Measurements from ENCODE around the gene GAS6.

- TF ChIP-seq, protein P1, sequence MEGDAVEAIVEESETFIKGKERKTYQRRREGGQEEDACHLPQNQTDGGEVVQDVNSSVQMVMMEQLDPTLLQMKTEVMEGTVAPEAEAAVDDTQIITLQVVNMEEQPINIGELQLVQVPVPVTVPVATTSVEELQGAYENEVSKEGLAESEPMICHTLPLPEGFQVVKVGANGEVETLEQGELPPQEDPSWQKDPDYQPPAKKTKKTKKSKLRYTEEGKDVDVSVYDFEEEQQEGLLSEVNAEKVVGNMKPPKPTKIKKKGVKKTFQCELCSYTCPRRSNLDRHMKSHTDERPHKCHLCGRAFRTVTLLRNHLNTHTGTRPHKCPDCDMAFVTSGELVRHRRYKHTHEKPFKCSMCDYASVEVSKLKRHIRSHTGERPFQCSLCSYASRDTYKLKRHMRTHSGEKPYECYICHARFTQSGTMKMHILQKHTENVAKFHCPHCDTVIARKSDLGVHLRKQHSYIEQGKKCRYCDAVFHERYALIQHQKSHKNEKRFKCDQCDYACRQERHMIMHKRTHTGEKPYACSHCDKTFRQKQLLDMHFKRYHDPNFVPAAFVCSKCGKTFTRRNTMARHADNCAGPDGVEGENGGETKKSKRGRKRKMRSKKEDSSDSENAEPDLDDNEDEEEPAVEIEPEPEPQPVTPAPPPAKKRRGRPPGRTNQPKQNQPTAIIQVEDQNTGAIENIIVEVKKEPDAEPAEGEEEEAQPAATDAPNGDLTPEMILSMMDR (IDR thresholded peaks at IDR 0.05) = no peak
- TF ChIP-seq POLR2A (IDR thresholded peaks at IDR 0.05) = no peak
Measured at GRCh38 chr13:113802090-113802531, 61.8 kb downstream of the GAS6 start.
